ENCODE results near the gene GPR68.

DNA sequence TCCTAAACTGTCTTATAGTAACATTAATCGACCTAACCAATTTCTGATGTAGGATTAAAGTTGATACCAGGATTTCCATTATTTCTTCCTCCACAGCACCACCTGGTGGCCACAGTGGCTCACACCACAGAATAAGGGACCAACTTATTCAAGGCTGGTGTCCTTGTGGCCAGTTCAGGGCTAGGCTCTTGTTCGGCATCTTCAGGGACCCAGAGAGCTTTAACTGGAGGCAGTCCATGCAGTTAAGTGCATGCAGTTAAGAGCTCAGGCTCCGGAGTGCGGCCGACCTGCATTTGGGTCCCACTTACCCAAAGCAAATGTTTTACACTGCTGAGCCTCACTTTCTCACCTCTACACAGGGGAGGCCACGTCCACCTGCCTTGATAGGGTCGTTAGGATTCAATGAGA is 42.0 kb upstream of the GPR68 start:
- TF ChIP-seq, protein P1, sequence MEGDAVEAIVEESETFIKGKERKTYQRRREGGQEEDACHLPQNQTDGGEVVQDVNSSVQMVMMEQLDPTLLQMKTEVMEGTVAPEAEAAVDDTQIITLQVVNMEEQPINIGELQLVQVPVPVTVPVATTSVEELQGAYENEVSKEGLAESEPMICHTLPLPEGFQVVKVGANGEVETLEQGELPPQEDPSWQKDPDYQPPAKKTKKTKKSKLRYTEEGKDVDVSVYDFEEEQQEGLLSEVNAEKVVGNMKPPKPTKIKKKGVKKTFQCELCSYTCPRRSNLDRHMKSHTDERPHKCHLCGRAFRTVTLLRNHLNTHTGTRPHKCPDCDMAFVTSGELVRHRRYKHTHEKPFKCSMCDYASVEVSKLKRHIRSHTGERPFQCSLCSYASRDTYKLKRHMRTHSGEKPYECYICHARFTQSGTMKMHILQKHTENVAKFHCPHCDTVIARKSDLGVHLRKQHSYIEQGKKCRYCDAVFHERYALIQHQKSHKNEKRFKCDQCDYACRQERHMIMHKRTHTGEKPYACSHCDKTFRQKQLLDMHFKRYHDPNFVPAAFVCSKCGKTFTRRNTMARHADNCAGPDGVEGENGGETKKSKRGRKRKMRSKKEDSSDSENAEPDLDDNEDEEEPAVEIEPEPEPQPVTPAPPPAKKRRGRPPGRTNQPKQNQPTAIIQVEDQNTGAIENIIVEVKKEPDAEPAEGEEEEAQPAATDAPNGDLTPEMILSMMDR (conservative IDR thresholded peaks at IDR 0.05; ENCODE audit: low read length): peak; percentile 98
- no peak for TF ChIP-seq EZH2phosphoT487 (IDR thresholded peaks at IDR 0.05; ENCODE audit: borderline replicate concordance, low read depth, low read length)

Data from OCI-LY7 (cell line).